Suprapubic skin (tissue), 4 donors: ENCODE measurements around the gene CDK19.

Experiments
- CTCF ChIP-seq, 2 donors: fragments of 200-600 bp in 1 of 2; fragments of 450-650 bp in 1 of 2; sonication (generic) in 1 of 2; IDR thresholded peaks; one replicate each; pipeline ENCODE4 v1.5.1; 2016 to 2019; ENCODE audit warnings: antibody characterized with exemption in 2 of 2, mild to moderate bottlenecking in 1 of 2, moderate library complexity in 1 of 2
- POLR2A ChIP-seq, 2 donors: fragments of 450-650 bp; IDR thresholded peaks; one replicate each; pipeline ENCODE4 v1.6.1; 2017; ENCODE audit warnings: antibody characterized with exemption in 2 of 2, mild to moderate bottlenecking in 2 of 2, moderate library complexity in 2 of 2
- POLR2AphosphoS5 ChIP-seq, 3 donors: sonication (generic); formaldehyde crosslinking; IDR thresholded peaks; one replicate each; pipeline ENCODE4 v1.6.1; 2017; ENCODE audit warnings: antibody characterized with exemption in 3 of 3

DNA sequence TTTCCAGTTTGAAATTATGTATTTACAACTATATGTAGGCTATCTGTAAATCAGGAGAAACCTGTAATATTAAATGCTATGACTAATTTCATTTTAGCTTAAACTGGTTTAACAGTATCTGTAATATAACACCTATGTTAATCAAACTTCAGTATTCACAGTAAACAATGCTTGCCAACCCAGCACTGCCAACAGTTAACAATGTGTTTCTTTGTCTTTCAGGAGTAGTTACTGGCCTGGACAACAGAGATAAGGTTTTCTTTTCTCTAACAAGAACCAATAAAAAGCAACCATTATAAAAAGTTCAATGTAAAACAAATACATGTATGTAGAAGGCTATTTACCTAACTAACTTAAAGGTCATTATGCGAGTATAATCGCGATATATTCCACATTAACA, 158.8 kb downstream of the CDK19 start:
- TF ChIP-seq CTCF (IDR thresholded peaks at IDR 0.05), result no peak
- no peak for TF ChIP-seq POLR2AphosphoS5 (IDR thresholded peaks at IDR 0.05)
- no peak for TF ChIP-seq POLR2A (IDR thresholded peaks at IDR 0.05)
